ENCODE measurements around the gene CDHR4.

CDHR4 gene

DNA sequence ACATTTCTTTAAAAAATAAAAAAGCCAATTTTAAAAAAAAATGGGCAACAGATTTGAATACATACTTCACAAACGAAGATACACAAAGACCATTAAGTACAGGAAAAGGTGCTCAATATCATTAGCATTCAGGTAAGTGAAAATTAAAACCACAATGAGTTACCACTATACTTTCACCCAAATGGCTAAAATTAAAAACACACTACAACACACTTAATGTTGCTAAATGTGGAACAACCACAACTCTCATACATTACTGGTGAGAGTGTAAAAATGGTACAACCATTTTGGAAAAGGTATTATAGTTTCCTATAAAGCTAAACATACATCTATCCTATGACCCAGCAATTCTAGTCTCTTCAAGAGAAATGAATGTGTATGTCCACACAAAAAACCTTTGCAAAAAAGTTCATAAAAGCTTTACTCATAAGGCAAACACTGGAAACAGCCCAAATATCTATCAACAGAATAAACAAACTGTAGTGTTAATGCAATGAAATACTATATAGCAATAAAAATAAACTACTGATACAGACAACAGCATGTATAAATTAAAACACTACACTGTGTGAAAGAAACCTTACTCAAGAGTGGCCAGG lies 28.2 kb downstream of the CDHR4 start:
- Histone ChIP-seq H3K4me1 (ENCODE audit: low read length) (no peaks in the 10 kb centered on the region), H2AFZ (ENCODE audit: low read length) (no peak overlapping the region), H3F3A (ENCODE audit: insufficient read depth, low read length) (no peaks in the 10 kb centered on the region; the same call in 1 of the 2 replicates), H3K9me3 (replicated peaks; ENCODE audit: insufficient read depth, low read length) (no peaks in the 10 kb centered on the region), H3K27me3 (replicated peaks; ENCODE audit: insufficient read depth, low read length) (no peaks in the 10 kb centered on the region), H3K4me3 (ENCODE audit: low read length) (no peak overlapping the region), H3K36me3 (replicated peaks; ENCODE audit: insufficient read depth, low read length) (no peaks in the 10 kb centered on the region), H3K27ac (ENCODE audit: low read length) (no peak overlapping the region), H3K9me2 (replicated peaks; ENCODE audit: insufficient read depth, low read length) (no peaks in the 10 kb centered on the region), H3K4me2 (ENCODE audit: low read depth, low read length) (no peak overlapping the region), H3K9ac (ENCODE audit: low read length) (no peak overlapping the region), H4K20me1 (ENCODE audit: insufficient read depth, low read length) (peaks cover 29% of the 10 kb centered on the region), H3K79me2 (ENCODE audit: low read length) (peaks cover 86% of the 10 kb centered on the region)
- peak; percentile 13 for DNase-seq
- TF ChIP-seq, protein P1, sequence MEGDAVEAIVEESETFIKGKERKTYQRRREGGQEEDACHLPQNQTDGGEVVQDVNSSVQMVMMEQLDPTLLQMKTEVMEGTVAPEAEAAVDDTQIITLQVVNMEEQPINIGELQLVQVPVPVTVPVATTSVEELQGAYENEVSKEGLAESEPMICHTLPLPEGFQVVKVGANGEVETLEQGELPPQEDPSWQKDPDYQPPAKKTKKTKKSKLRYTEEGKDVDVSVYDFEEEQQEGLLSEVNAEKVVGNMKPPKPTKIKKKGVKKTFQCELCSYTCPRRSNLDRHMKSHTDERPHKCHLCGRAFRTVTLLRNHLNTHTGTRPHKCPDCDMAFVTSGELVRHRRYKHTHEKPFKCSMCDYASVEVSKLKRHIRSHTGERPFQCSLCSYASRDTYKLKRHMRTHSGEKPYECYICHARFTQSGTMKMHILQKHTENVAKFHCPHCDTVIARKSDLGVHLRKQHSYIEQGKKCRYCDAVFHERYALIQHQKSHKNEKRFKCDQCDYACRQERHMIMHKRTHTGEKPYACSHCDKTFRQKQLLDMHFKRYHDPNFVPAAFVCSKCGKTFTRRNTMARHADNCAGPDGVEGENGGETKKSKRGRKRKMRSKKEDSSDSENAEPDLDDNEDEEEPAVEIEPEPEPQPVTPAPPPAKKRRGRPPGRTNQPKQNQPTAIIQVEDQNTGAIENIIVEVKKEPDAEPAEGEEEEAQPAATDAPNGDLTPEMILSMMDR (IDR thresholded peaks at IDR 0.05; ENCODE audit: low read length): no peak
- TF ChIP-seq EZH2 (optimal IDR thresholded peaks at IDR 0.05; ENCODE audit: low read depth, low read length) (no peak), EZH2phosphoT487 (IDR thresholded peaks at IDR 0.05; ENCODE audit: low read length) (no peak)

DNA sequence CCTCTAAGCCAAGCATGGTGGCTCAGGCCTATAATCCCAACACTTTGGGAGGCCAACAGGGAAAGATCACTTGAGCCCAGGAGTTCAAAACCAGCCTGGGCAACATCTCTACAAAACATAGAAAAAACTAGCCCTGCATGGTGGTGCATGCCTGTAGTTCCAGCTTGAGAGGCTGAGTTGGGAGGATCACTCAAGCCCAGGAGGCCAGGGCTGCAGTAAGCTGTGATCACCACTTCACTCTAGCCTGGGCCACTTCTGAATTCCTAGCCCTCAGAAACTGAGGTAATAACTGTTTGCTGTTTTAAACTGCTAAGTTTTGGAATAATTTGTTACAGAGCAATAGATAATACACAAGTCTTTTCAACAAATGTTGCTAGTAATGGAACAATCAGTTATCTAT lies 29.7 kb downstream of the CDHR4 start:
- Histone ChIP-seq H3K4me2 (ENCODE audit: low read depth, low read length) (no peak overlapping the region), H3F3A (ENCODE audit: insufficient read depth, low read length) (no peaks in the 10 kb centered on the region; the same call in 1 of the 2 replicates), H2AFZ (ENCODE audit: low read length) (no peak overlapping the region), H3K36me3 (replicated peaks; ENCODE audit: insufficient read depth, low read length) (no peaks in the 10 kb centered on the region), H3K79me2 (ENCODE audit: low read length) (peaks cover 80% of the 10 kb centered on the region), H3K27me3 (replicated peaks; ENCODE audit: insufficient read depth, low read length) (no peaks in the 10 kb centered on the region), H3K4me1 (ENCODE audit: low read length) (no peaks in the 10 kb centered on the region), H3K9me2 (replicated peaks; ENCODE audit: insufficient read depth, low read length) (no peaks in the 10 kb centered on the region), H4K20me1 (ENCODE audit: insufficient read depth, low read length) (peaks cover 27% of the 10 kb centered on the region), H3K9me3 (replicated peaks; ENCODE audit: insufficient read depth, low read length) (no peaks in the 10 kb centered on the region), H3K27ac (ENCODE audit: low read length) (no peak overlapping the region), H3K9ac (ENCODE audit: low read length) (no peak overlapping the region), H3K4me3 (ENCODE audit: low read length) (no peak overlapping the region)
- TF ChIP-seq EZH2phosphoT487 (IDR thresholded peaks at IDR 0.05; ENCODE audit: low read length) (no peak), EZH2 (optimal IDR thresholded peaks at IDR 0.05; ENCODE audit: low read depth, low read length) (no peak)
- TF ChIP-seq, protein P1 (IDR thresholded peaks at IDR 0.05; ENCODE audit: low read length): no peak
- DNase-seq: no peak

DNA sequence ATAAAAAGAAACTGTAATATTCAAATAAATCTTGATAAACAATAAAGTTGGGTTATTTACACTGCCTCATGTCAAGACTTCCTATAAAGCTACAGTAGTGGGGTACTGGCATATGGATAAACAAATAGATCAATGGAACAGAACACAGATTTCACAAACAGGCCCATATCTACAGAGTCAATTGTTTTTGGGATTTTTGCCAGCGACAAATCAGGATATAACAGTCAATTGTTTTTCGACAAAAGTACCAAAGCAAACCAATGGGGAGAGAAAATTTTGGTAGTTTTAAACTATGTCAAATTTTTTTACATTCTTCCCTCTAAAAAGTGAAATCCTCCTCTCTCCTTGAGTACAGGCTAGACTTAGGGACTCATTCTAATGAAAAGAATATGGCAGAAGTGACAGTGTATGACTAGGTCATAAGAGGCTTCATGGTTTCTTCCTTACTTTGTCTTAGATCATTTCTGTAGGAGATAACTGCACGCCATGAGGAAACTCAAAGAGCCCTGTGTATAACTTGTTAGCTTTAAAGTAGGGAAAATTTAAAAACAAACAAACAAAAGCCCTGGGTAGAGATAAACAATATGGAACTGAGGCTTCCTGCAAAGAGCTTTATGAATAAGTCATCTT lies 30.3 kb downstream of the CDHR4 start:
- no peaks in the 10 kb centered on the region for H3K27me3 ChIP-seq (replicated peaks; ENCODE audit: insufficient read depth, low read length)
- peaks cover 22% of the 10 kb centered on the region for H4K20me1 ChIP-seq (ENCODE audit: insufficient read depth, low read length)
- no peaks in the 10 kb centered on the region for H3K4me1 ChIP-seq (ENCODE audit: low read length)
- H3K9me2 ChIP-seq (replicated peaks; ENCODE audit: insufficient read depth, low read length): no peaks in the 10 kb centered on the region
- DNase-seq: no peak
- H3K9me3 ChIP-seq (replicated peaks; ENCODE audit: insufficient read depth, low read length): no peaks in the 10 kb centered on the region
- no peaks in the 10 kb centered on the region for H3K36me3 ChIP-seq (replicated peaks; ENCODE audit: insufficient read depth, low read length)
- H3K27ac ChIP-seq (ENCODE audit: low read length): no peak overlapping the region
- H3F3A ChIP-seq (ENCODE audit: insufficient read depth, low read length): no peaks in the 10 kb centered on the region; the same call in 1 of the 2 replicates
- TF ChIP-seq, protein P1 (IDR thresholded peaks at IDR 0.05; ENCODE audit: low read length): no peak
- no peak for TF ChIP-seq EZH2phosphoT487 (IDR thresholded peaks at IDR 0.05; ENCODE audit: low read length)
- TF ChIP-seq EZH2 (optimal IDR thresholded peaks at IDR 0.05; ENCODE audit: low read depth, low read length): no peak
- H2AFZ ChIP-seq (ENCODE audit: low read length): no peak overlapping the region
- no peak overlapping the region for H3K4me2 ChIP-seq (ENCODE audit: low read depth, low read length)
- H3K4me3 ChIP-seq (ENCODE audit: low read length): no peak overlapping the region
- H3K79me2 ChIP-seq (ENCODE audit: low read length): peaks cover 81% of the 10 kb centered on the region
- no peak overlapping the region for H3K9ac ChIP-seq (ENCODE audit: low read length)

Data from MM.1S (cell line).